HCEC 1CT (cell line): ENCODE measurements around the gene MMP28.
A peak's percentile ranks its signal among the peaks of the same experiment; 100 is the strongest.

ENCODE experiments used
- DNase-seq: peaks from one replicate; pipeline ENCODE4 v3.0.0-alpha.2; 2017

The MMP28 gene

GRCh38 chr17:35797918-35798317 is 2.5 kb upstream of the MMP28 start:
- no peak for DNase-seq

GRCh38 chr17:35797370-35797769 is 1.9 kb upstream of the MMP28 start:
- no peak for DNase-seq

- no peak for DNase-seq
Observed at GRCh38 chr17:35796942-35797341, 1.5 kb upstream of the MMP28 start.

- no peak for DNase-seq
Observed at GRCh38 chr17:35795871-35796265, 427 bp upstream of the MMP28 start.

GRCh38 chr17:35793257-35793656 is 2.2 kb downstream of the MMP28 start:
- DNase-seq = no peak

GRCh38 chr17:35791681-35792350 is 3.6 kb downstream of the MMP28 start:
- no peak for DNase-seq

GRCh38 chr17:35790841-35791240 is 4.6 kb downstream of the MMP28 start:
- DNase-seq = peak; percentile 10

GRCh38 chr17:35788477-35789368 is 6.7 kb downstream of the MMP28 start:
- DNase-seq = peak; percentile 93

GRCh38 chr17:35786941-35787432 is 8.5 kb downstream of the MMP28 start:
- peak; percentile 76 for DNase-seq

GRCh38 chr17:35784895-35785294 is 10.5 kb downstream of the MMP28 start:
- no peak for DNase-seq

GRCh38 chr17:35780950-35781349 is 14.5 kb downstream of the MMP28 start:
- DNase-seq = no peak

GRCh38 chr17:35778641-35779196 is 16.7 kb downstream of the MMP28 start:
- peak; percentile 17 for DNase-seq

GRCh38 chr17:35775583-35775982 is 19.9 kb downstream of the MMP28 start:
- no peak for DNase-seq

- no peak for DNase-seq
Observed at GRCh38 chr17:35775039-35775438, 20.4 kb downstream of the MMP28 start.

GRCh38 chr17:35774499-35774898 is 20.9 kb downstream of the MMP28 start:
- no peak for DNase-seq

GRCh38 chr17:35773679-35774425 is 21.6 kb downstream of the MMP28 start:
- no peak for DNase-seq

GRCh38 chr17:35773129-35773528 is 22.3 kb downstream of the MMP28 start:
- no peak for DNase-seq

- DNase-seq = no peak
Observed at GRCh38 chr17:35769895-35770486, 25.4 kb downstream of the MMP28 start.

GRCh38 chr17:35768797-35769196 is 26.6 kb downstream of the MMP28 start:
- no peak for DNase-seq

GRCh38 chr17:35766903-35767510 is 28.4 kb downstream of the MMP28 start:
- peak; percentile 54 for DNase-seq

GRCh38 chr17:35766489-35766877 is 29.0 kb downstream of the MMP28 start:
- no peak for DNase-seq
